Forelimb muscle (tissue), 1 donor: ENCODE measurements around the gene PDE4A. TPM values are rescaled to one million over a fixed set of nuclear protein-coding genes. Genes with fewer than 3 reads are reported as not detected.
"Not testable (repeated sequence)": the region's sequence is repeated elsewhere in the genome, so short reads cannot be mapped to it uniquely, and the experiment has no call there.

Experiments
- DNase-seq: peaks from one replicate; pipeline ENCODE4 v3.0.0-alpha.2; 2013; ENCODE audit warnings: low read depth
- polyA plus RNA-seq: library from polyadenylated mRNA; unstranded; fragments of 120-200 nt; gene quantifications from one replicate; pipeline ENCODE4 v1.2.1, GENCODE V29; 2013; ENCODE audit not compliant: insufficient read length

PDE4A gene
- polyA plus RNA-seq, 1 donor: 3.3 TPM

DNA sequence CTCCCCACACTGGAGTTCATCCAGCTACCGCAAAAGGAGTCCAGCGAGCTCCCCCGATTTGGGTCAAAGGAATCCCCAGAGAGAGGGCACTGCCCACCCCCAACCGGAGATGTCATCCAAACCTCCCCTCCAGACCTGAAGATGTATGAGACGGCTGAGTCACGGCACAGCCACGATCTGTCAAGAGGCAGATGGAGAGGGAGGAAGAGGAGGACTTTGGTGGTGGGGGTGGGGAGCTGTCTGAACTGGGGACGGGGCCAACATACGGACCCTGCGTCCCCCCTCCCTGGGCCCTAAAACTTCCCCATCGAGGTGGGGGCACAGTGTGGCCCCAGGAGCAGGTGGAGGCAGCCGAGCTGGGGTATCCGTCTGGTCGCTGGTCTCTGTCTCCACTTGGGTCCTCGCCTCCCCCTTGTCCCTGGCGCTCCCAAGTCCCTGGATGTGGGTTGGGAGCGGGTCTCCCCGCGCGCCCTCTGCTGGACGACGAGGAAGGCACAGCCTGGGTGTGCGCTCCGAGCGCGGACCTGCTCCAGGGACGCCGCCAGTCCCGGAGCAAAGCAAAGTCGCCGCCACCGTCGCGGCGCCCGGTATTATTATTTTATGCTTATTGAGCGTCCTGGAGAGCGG, 3.8 kb downstream of the PDE4A start:
- DNase-seq: no peak

DNA sequence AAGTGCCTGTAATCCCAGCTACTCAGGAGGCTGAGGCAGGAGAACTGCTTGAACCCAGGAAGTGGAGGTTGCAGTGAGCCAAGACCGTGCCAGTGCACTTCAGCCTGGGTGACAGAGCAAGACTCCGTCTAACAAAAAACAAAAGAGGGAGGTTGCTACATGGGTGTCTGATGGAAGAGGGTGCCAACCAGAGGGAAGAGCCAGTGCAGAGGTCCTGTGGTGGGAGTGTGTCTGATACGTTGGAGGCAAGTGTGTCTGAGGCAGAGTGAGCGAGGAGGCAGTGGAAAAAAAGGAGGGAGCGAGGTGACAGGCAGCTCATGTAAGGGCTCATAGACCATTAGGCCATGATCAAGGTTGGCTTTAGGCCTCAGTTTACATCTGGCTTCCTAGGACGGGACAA, 6.8 kb downstream of the PDE4A start:
- DNase-seq: no peak

DNA sequence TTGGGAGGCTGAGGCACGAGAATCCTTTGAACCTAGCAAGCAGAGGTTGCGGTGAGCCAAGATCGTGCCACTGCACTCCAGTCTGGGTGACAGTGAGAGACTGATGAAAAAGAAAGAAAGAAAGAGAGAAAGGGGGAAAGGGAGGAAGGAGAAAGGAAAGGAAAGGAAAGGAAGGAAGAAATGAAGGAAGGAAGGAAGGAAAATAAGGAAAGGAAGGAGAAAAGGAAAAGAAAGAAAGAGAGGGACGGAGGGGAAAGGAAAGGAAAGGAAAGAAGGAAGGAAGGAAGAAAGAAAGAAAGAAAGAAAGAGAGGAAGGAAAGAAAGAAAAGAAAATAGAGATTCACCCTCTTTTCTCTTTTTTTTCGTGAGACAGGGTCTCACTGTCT, 8.7 kb downstream of the PDE4A start:
- DNase-seq: no peak

GRCh38 chr19:10430505-10431253, 10.3 kb downstream of the PDE4A start:
- no peak for DNase-seq

- DNase-seq: no peak
Observed at GRCh38 chr19:10431254-10431942, 11.1 kb downstream of the PDE4A start.

DNA sequence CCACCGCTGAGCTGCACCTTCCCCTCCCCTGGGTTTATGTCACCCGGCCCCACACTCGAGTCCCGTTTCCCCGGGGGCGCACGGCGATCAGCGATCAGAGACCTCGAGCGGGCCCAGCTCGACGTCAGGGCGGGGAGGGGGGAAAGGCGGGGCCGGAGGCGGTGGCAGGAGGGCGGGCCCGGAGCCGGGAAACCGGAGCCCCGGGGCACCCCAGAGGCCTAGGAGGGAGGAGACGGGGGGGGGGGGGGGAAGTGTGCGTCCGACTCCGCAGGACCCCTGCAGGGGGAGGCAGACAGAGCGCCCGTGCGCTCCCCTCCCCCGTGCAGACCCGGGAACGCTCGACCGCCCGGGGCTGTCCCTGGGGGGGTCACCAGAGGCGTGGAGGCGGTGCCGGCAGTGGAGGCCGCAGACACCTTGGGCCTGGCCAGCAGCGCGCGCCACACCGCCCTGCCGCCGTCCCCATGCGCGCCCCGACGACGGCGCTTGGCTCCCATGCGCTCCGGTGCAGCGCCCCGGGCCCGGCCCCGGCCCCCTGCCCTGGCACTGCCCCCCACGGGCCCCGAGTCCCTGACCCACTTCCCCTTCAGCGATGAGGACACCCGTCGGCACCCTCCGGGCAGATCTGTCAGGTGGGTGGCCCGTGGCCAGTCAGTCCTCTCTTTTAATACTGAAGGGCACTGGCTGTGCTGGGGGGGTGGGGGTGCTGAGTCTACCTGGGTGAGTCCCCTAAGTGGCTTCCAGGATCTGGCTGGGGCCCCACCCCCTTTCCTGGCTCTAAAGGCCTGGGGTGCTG, 11.8 kb downstream of the PDE4A start:
- DNase-seq: no peak

GRCh38 chr19:10432736-10433130, 12.4 kb downstream of the PDE4A start:
- no peak for DNase-seq

GRCh38 chr19:10433131-10433536, 12.8 kb downstream of the PDE4A start:
- DNase-seq: no peak

DNA sequence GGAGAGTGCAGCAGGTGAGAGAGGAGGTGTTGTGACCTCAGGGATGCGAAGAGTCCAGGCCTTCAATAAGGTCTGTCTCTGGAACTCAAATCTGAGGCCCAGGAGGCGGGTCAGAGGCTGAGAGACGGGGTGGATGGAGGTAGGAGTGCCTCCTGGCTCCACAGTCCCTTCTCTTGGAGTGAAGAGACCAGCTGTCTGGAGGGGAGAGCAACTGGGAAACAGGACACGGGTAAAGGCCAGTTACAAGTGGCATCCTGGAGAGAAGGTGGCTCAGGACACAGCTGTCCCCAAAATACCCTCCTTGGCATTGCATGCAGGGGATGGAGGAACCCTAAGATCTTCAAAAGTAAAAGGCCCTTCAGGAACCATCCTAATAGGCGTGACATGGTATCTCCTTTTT, 19.2 kb downstream of the PDE4A start:
- DNase-seq: no peak

- no peak for DNase-seq
Observed at GRCh38 chr19:10442698-10443097, 22.4 kb downstream of the PDE4A start.

GRCh38 chr19:10449037-10449436, 28.7 kb downstream of the PDE4A start:
- DNase-seq: no peak

DNA sequence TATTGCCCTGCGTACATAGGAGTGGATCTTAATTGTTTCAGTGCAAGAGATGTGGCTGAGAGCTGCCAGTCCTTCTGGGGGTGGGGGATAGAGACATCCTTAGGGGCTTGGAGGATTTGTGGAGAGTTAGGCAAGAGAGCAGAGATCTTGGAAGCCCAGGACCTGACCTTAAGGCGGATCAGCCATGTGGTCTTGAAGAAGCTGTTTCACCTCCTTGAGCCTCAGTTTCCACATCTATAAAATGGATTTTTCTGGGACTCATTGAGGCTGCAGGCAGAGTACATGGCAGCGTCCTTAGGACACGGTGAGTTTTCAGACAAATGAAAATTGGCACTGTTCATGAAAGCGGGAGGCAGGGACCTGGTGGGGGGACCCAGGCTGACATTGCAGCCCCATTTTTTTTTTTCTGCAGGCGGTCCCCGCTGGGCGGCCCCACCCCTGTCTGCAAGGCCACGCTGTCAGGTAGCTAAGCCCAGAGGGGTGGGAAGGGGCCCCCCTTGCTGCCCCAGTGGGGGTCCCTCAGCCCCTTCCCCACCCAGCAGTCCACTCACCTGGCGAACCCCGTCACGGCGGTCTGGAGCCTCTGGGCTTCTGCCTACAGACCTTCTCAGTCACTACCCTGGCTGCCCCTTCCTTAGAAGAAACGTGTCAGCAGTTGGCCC, 30.0 kb downstream of the PDE4A start:
- no peak for DNase-seq

- DNase-seq: no peak
Observed at GRCh38 chr19:10450853-10451609, 30.7 kb downstream of the PDE4A start.

GRCh38 chr19:10452726-10453618, 32.6 kb downstream of the PDE4A start:
- no peak for DNase-seq

GRCh38 chr19:10453852-10454251, 33.5 kb downstream of the PDE4A start:
- no peak for DNase-seq

DNA sequence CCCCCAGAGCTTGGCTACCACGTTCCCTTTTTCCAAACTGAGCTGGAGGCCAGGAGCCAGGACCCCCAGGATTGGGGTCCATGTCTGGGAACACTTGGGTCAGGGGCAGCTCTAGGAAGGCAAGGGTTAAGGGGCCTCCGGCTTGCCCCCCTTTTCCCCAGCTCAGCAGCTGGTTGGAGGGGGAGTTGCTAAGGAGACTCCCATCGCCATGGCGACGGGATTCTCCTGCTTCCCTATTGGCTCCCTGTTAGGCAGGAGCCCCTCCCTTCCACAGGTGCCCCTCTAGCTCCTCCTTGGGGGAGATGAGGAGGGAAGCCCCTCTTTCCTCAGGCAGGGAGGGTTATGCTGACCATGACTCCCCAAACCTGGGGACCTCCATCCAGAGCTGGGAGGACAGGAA, 33.9 kb downstream of the PDE4A start:
- no peak for DNase-seq

DNA sequence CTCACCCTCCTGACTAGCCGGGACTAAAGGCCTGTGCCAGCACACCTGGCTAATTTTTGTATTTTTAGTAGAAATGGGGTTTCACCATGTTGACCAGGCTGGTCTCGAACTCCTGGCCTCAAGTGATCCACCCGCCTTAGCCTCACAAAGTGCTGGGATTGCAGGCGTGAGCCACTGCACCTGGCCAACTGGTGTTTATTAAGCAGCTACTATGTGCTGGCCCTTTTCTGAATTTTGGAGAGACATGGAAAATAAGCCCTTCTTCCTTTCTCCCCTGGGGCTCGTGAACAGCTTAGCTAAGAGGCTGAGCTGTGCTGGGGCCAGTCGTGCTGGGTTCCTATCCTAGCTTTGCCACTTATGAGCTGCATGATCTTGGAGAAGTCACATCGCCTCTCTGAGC, 38.4 kb downstream of the PDE4A start:
- DNase-seq: not testable (repeated sequence)

- no peak for DNase-seq
Observed at GRCh38 chr19:10460714-10461046, 40.3 kb downstream of the PDE4A start.

DNA sequence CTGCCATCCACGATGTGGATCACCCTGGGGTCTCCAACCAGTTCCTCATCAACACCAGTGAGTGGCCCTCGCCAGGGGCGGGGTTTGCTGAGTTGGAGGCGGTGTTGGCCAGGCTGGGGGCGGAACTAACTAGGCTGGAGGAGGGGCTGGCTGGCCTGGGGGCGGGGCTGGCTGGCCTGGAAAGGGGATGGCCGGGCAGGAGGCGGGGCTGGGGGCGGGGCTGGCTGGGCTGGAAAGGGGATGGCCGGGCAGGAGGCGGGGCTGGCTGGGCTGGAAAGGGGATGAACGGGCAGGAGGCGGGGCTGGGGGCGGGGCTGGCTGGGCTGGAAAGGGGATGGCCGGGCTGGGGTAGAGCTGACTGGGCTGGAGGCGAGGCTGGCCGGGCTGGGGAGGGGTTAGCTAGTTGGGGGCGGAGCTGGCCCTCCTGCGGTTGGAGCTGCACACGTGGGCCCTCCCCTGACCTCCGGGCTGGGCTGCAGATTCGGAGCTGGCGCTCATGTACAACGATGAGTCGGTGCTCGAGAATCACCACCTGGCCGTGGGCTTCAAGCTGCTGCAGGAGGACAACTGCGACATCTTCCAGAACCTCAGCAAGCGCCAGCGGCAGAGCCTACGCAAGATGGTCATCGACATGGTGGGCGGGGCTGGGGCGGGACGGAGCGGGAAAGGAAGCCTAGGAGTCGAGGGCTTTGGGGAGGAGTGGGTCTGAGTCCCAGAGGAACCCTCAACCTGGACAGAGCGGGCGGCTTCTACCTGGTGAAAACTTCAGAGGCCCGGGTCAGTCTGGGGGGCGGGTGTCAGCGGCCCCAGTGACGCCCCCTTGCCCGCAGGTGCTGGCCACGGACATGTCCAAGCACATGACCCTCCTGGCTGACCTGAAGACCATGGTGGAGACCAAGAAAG, 41.0 kb downstream of the PDE4A start:
- no peak for DNase-seq
